ENCODE results near the gene ZNF366.

The ZNF366 gene

GRCh38 chr5:72434781-72435437, 72.3 kb downstream of the ZNF366 start:
- Histone ChIP-seq H3K27me3 (ENCODE audit: control insufficient read depth in 2 of 2, insufficient read depth in 2 of 2, low read length in 2 of 2) (no peaks in the 10 kb centered on the region), H3K4me1 (ENCODE audit: control insufficient read depth in 2 of 2, insufficient read depth in 2 of 2, low read length in 2 of 2) (no peaks in the 10 kb centered on the region), H3K4me3 (ENCODE audit: low read length in 2 of 2) (no peak overlapping the region), H3K9me3 (ENCODE audit: control insufficient read depth in 2 of 2, low read length in 2 of 2) (no peaks in the 10 kb centered on the region), H3K27ac (ENCODE audit: low read depth in 2 of 2, low read length in 2 of 2) (no peak overlapping the region), H3K9ac (ENCODE audit: low read depth in 1 of 2, low read length in 2 of 2) (no peak overlapping the region), H3K36me3 (ENCODE audit: control insufficient read depth in 2 of 2, insufficient read depth in 2 of 2, low read length in 2 of 2) (no peaks in the 10 kb centered on the region)

- no peaks in the 10 kb centered on the region for H3K9me3 ChIP-seq (ENCODE audit: control insufficient read depth in 2 of 2, low read length in 2 of 2)
- no peak overlapping the region for H3K4me3 ChIP-seq (ENCODE audit: low read length in 2 of 2)
- no peak overlapping the region for H3K9ac ChIP-seq (ENCODE audit: low read depth in 1 of 2, low read length in 2 of 2)
- no peaks in the 10 kb centered on the region for H3K4me1 ChIP-seq (ENCODE audit: control insufficient read depth in 2 of 2, insufficient read depth in 2 of 2, low read length in 2 of 2)
- H3K36me3 ChIP-seq (ENCODE audit: control insufficient read depth in 2 of 2, insufficient read depth in 2 of 2, low read length in 2 of 2) = no peaks in the 10 kb centered on the region
- no peak overlapping the region for H3K27ac ChIP-seq (ENCODE audit: low read depth in 2 of 2, low read length in 2 of 2)
- no peaks in the 10 kb centered on the region for H3K27me3 ChIP-seq (ENCODE audit: control insufficient read depth in 2 of 2, insufficient read depth in 2 of 2, low read length in 2 of 2)
Measured at GRCh38 chr5:72434056-72434780, 73.0 kb downstream of the ZNF366 start.

GRCh38 chr5:72433522-72433921, 73.7 kb downstream of the ZNF366 start:
- Histone ChIP-seq H3K9ac (ENCODE audit: low read depth in 1 of 2, low read length in 2 of 2) (no peak overlapping the region), H3K4me1 (ENCODE audit: control insufficient read depth in 2 of 2, insufficient read depth in 2 of 2, low read length in 2 of 2) (no peaks in the 10 kb centered on the region), H3K27me3 (ENCODE audit: control insufficient read depth in 2 of 2, insufficient read depth in 2 of 2, low read length in 2 of 2) (no peaks in the 10 kb centered on the region), H3K4me3 (ENCODE audit: low read length in 2 of 2) (no peak overlapping the region), H3K9me3 (ENCODE audit: control insufficient read depth in 2 of 2, low read length in 2 of 2) (no peaks in the 10 kb centered on the region), H3K36me3 (ENCODE audit: control insufficient read depth in 2 of 2, insufficient read depth in 2 of 2, low read length in 2 of 2) (no peaks in the 10 kb centered on the region), H3K27ac (ENCODE audit: low read depth in 2 of 2, low read length in 2 of 2) (no peak overlapping the region)

DNA sequence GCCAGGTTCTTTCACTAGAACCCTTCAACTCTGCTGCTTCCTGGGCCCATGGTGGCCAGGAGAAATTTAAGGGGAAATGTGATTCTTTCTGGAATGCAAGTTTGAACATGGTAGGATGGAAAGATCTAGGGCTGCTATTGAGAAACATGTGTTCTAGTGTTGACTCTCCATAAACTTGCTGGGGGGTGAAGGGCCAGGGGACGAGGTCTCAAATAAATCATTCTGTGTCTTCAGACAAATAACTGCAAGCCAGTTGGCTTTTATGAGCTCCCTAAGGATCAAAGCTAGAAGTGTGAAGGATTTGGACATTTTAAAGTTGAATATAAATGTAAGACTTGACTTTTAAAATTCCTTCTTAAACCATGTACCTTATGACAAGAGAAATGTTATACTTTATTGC, 78.5 kb downstream of the ZNF366 start:
- no peak overlapping the region for H3K9ac ChIP-seq (ENCODE audit: low read depth in 1 of 2, low read length in 2 of 2)
- H3K27me3 ChIP-seq (ENCODE audit: control insufficient read depth in 2 of 2, insufficient read depth in 2 of 2, low read length in 2 of 2) = no peaks in the 10 kb centered on the region
- no peaks in the 10 kb centered on the region for H3K9me3 ChIP-seq (ENCODE audit: control insufficient read depth in 2 of 2, low read length in 2 of 2)
- H3K36me3 ChIP-seq (ENCODE audit: control insufficient read depth in 2 of 2, insufficient read depth in 2 of 2, low read length in 2 of 2) = no peaks in the 10 kb centered on the region
- H3K4me1 ChIP-seq (ENCODE audit: control insufficient read depth in 2 of 2, insufficient read depth in 2 of 2, low read length in 2 of 2) = no peaks in the 10 kb centered on the region
- H3K27ac ChIP-seq (ENCODE audit: low read depth in 2 of 2, low read length in 2 of 2) = no peak overlapping the region
- H3K4me3 ChIP-seq (ENCODE audit: low read length in 2 of 2) = no peak overlapping the region

GRCh38 chr5:72427488-72428437, 79.4 kb downstream of the ZNF366 start:
- H3K36me3 ChIP-seq (ENCODE audit: control insufficient read depth in 2 of 2, insufficient read depth in 2 of 2, low read length in 2 of 2) = no peaks in the 10 kb centered on the region
- H3K4me1 ChIP-seq (ENCODE audit: control insufficient read depth in 2 of 2, insufficient read depth in 2 of 2, low read length in 2 of 2) = no peaks in the 10 kb centered on the region
- no peaks in the 10 kb centered on the region for H3K27me3 ChIP-seq (ENCODE audit: control insufficient read depth in 2 of 2, insufficient read depth in 2 of 2, low read length in 2 of 2)
- no peak overlapping the region for H3K27ac ChIP-seq (ENCODE audit: low read depth in 2 of 2, low read length in 2 of 2)
- no peaks in the 10 kb centered on the region for H3K9me3 ChIP-seq (ENCODE audit: control insufficient read depth in 2 of 2, low read length in 2 of 2)
- H3K9ac ChIP-seq (ENCODE audit: low read depth in 1 of 2, low read length in 2 of 2) = no peak overlapping the region
- no peak overlapping the region for H3K4me3 ChIP-seq (ENCODE audit: low read length in 2 of 2)

DNA sequence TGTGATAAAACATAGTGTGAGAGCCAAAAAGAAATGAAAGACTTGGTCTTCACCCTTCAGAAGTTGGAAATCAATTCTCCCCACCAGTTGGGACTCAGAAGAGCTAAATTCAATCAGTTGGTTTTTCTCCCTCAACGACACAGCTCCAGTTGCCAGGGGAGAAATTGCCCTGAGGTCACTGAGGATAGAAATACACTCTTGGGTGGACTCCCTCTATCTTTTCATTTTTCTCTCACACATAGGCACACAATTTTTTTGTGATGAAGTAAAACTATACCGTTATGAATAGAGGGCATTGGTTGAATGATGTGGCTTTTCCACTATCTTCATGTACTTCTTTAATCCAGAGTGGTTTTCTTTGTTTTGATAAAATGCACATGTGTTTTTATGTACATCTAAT, 80.2 kb downstream of the ZNF366 start:
- H3K9me3 ChIP-seq (ENCODE audit: control insufficient read depth in 2 of 2, low read length in 2 of 2) = no peaks in the 10 kb centered on the region
- H3K27me3 ChIP-seq (ENCODE audit: control insufficient read depth in 2 of 2, insufficient read depth in 2 of 2, low read length in 2 of 2) = no peaks in the 10 kb centered on the region
- H3K4me3 ChIP-seq (ENCODE audit: low read length in 2 of 2) = no peak overlapping the region
- H3K9ac ChIP-seq (ENCODE audit: low read depth in 1 of 2, low read length in 2 of 2) = no peak overlapping the region
- no peaks in the 10 kb centered on the region for H3K4me1 ChIP-seq (ENCODE audit: control insufficient read depth in 2 of 2, insufficient read depth in 2 of 2, low read length in 2 of 2)
- H3K36me3 ChIP-seq (ENCODE audit: control insufficient read depth in 2 of 2, insufficient read depth in 2 of 2, low read length in 2 of 2) = no peaks in the 10 kb centered on the region
- no peak overlapping the region for H3K27ac ChIP-seq (ENCODE audit: low read depth in 2 of 2, low read length in 2 of 2)

DNA sequence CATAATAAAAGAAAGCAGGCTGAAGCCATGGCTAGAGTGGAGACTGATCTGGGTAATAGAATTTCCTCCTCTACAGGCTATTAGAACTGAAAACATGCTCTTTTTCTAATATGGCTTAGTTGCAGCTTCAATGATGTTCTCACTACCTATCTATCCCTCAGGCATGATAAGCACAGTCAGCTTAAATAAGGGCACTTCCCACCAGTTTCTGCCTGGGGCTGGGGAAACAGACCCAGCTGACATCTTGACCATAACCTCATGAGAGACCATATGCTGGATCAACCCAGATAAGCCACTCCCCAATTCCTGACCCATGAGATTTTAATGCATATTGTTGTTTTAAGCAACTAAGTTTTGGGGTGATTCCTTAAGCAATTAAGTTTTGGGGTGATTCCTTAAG, 81.2 kb downstream of the ZNF366 start:
- Histone ChIP-seq H3K36me3 (ENCODE audit: control insufficient read depth in 2 of 2, insufficient read depth in 2 of 2, low read length in 2 of 2) (no peaks in the 10 kb centered on the region), H3K27me3 (ENCODE audit: control insufficient read depth in 2 of 2, insufficient read depth in 2 of 2, low read length in 2 of 2) (no peaks in the 10 kb centered on the region), H3K4me3 (ENCODE audit: low read length in 2 of 2) (no peak overlapping the region), H3K9ac (ENCODE audit: low read depth in 1 of 2, low read length in 2 of 2) (no peak overlapping the region), H3K27ac (ENCODE audit: low read depth in 2 of 2, low read length in 2 of 2) (no peak overlapping the region), H3K4me1 (ENCODE audit: control insufficient read depth in 2 of 2, insufficient read depth in 2 of 2, low read length in 2 of 2) (no peaks in the 10 kb centered on the region), H3K9me3 (ENCODE audit: control insufficient read depth in 2 of 2, low read length in 2 of 2) (no peaks in the 10 kb centered on the region)

GRCh38 chr5:72418271-72418670, 88.9 kb downstream of the ZNF366 start:
- H3K4me3 ChIP-seq (ENCODE audit: low read length in 2 of 2) = no peak overlapping the region

DNA sequence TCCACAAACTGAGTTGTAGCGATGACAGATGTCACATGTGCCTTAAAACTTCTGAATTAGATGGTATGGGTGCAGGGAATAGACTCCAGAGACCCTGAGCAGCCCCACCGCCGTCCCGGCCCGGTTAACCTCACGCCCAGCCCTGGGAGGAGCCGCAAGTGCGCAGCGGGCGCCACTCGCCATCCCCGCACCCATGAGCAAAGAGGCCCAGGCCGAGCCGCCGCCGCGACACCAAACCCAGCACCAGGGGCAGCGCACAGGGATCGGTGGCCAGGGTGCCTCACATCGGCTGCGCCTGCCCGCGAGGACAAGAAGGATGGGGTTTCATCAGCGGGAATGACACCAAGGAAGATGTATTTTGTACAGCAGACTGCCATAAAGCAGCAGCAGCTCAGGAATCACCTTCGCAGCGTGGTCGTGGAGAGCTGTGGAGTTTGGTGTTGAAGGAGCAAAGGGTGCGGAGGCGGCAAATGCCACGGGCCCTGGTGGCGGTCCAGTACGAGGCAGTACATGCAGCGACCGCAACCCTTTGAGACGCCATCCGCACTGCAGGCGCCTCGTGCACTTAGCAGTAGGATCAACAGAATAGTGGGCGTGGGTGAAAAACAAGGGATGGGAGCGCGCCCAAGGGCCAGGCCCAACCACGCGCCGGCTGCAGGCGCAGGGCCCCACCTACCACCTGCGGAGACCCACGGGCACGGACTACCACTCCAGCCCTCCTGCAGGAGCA, 89.7 kb downstream of the ZNF366 start:
- Histone ChIP-seq H3K27ac (ENCODE audit: low read depth in 2 of 2, low read length in 2 of 2) (no peak overlapping the region), H3K4me3 (ENCODE audit: low read length in 2 of 2) (no peak overlapping the region), H3K36me3 (ENCODE audit: control insufficient read depth in 2 of 2, insufficient read depth in 2 of 2, low read length in 2 of 2) (no peaks in the 10 kb centered on the region), H3K4me1 (ENCODE audit: control insufficient read depth in 2 of 2, insufficient read depth in 2 of 2, low read length in 2 of 2) (no peaks in the 10 kb centered on the region), H3K27me3 (ENCODE audit: control insufficient read depth in 2 of 2, insufficient read depth in 2 of 2, low read length in 2 of 2) (no peaks in the 10 kb centered on the region), H3K9ac (ENCODE audit: low read depth in 1 of 2, low read length in 2 of 2) (no peak overlapping the region), H3K9me3 (ENCODE audit: control insufficient read depth in 2 of 2, low read length in 2 of 2) (no peaks in the 10 kb centered on the region)

More at GRCh38 chr5:72418271-72418670, 88.9 kb downstream of the ZNF366 start:
- Histone ChIP-seq H3K27ac (ENCODE audit: low read depth in 2 of 2, low read length in 2 of 2) (no peak overlapping the region), H3K27me3 (ENCODE audit: control insufficient read depth in 2 of 2, insufficient read depth in 2 of 2, low read length in 2 of 2) (no peaks in the 10 kb centered on the region), H3K4me1 (ENCODE audit: control insufficient read depth in 2 of 2, insufficient read depth in 2 of 2, low read length in 2 of 2) (no peaks in the 10 kb centered on the region), H3K9me3 (ENCODE audit: control insufficient read depth in 2 of 2, low read length in 2 of 2) (no peaks in the 10 kb centered on the region), H3K36me3 (ENCODE audit: control insufficient read depth in 2 of 2, insufficient read depth in 2 of 2, low read length in 2 of 2) (no peaks in the 10 kb centered on the region), H3K9ac (ENCODE audit: low read depth in 1 of 2, low read length in 2 of 2) (no peak overlapping the region)
